SW 1271 (cell line): ENCODE data around the gene GSTA2.
"Not testable (repeated sequence)": the region's sequence is repeated elsewhere in the genome, so short reads cannot be mapped to it uniquely, and the experiment has no call there.

Source experiments
- DNase-seq, 2 experiments: peaks; one replicate each; lab custom pipeline; 2025; lab: John Stamatoyannopoulos, UW

Gene GSTA2

GRCh38 chr6:52760105-52760765 lies 3.0 kb downstream of the GSTA2 start:
- no peak for DNase-seq

- DNase-seq = no peak
Observed at GRCh38 chr6:52759085-52759484, 4.2 kb downstream of the GSTA2 start.

DNA sequence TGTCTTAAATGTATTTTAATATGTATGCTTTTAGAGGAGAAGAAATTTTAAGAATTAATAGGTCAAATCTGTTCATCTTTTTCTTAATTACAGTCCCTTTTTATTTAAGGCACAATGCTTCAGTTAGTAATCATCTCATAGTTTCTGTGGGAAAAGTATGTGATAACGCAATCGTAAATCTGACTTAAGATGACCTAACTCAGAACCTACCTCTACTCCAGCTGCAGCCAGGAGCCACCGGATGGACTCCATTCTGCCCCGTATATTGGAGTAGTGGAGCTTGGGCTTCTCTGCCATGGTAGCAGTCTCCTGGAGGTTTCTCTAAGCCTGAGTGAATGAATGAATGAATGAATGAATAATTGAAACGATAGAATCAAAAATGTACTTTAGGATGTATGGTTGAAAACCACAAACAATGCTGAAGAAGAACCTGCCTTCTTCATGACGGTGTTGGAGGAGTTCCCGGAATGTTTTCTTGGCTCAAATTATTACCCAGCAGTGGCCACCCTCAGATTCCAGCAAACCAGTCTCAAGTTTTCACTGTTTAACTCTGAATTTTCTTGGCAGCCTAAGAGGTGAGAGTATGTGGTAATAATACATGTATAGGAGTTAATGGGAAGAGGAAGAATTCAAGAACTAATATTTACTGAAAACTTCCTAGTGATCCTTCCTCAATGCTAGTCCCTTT lies 5.5 kb downstream of the GSTA2 start:
- not testable (repeated sequence) for DNase-seq

GRCh38 chr6:52754443-52754842 lies 8.8 kb downstream of the GSTA2 start:
- no peak for DNase-seq

GRCh38 chr6:52753137-52753536 lies 10.1 kb downstream of the GSTA2 start:
- not testable (repeated sequence) for DNase-seq

DNA sequence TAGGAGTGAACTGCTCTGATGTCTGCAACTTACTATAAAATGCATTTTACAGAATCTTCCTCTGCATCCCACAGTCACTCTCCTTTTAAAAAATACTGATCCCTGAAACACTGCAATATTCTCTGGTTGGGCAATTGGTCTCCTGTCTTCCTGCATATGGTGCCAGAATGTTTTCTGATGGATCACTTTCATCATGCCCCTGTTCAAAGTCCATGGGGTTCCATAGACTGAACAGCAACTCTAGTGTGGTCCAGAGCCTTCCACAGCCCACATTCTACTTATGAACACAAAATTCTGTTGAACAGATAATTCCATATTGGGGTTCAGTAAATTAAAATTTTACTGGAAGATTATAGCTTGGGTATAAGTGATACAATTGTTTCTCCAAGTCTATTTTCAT lies 11.0 kb downstream of the GSTA2 start:
- no peak for DNase-seq

- DNase-seq = no peak
Observed at GRCh38 chr6:52749556-52750152, 13.6 kb downstream of the GSTA2 start.

GRCh38 chr6:52747301-52747700 lies 16.0 kb downstream of the GSTA2 start:
- DNase-seq = not testable (repeated sequence)

DNA sequence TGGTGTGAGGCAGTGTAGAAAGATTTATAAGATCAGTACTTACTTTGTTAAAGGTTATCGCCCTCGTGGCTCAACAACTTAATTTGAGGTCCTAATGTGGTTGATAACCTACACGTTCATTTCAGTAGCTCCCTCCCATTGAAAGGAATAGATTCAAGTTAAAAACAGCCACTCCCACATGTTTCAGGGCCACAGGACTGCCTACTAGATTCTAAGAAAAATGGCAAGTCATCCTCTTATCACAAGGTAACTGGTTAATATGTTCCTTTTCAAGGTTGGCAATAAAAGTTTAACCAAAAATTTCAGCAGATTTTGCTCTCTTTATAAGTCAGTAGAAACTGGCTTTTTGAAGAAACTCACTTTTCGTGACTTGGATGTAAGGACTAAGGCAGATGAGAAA lies 17.1 kb downstream of the GSTA2 start:
- DNase-seq = no peak

DNA sequence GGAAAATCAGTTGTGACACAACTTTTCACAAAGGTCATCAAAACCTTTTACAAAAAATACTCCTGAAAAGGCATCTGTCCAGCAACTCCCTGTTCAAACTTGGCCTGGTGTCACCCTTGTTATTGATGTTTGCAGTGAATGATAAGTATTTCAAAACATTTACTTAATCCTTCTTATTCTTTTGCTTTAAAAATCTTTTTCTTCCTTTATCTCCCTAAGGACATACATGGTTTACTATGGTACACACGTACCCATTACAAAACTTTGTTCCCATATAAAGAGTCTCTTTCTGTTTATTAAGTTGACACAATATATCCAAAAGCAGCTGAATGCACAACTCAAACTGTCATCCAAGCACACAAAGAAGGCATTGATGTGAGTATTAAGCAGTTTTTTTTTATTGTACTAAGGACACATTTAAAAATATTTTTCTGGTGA lies 17.5 kb downstream of the GSTA2 start:
- no peak for DNase-seq

DNA sequence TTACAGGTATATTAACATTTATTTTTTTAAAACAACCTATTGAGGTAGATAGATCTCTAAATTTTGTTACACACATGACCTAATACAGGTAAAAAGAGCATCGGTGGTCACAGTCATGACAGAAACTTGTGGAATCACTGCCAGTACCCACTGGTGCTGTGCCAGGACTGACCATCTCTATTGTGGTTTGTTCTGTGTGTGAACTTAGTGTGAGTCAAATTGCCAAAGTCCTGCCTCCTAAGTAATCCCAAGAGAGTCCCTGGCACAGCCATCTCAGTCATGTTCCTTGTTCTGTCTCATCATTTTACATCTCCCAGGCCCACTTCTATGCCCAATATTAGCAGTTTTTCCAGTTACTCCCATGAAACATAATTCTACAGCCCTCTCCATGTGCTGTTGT lies 21.4 kb downstream of the GSTA2 start:
- no peak for DNase-seq

DNA sequence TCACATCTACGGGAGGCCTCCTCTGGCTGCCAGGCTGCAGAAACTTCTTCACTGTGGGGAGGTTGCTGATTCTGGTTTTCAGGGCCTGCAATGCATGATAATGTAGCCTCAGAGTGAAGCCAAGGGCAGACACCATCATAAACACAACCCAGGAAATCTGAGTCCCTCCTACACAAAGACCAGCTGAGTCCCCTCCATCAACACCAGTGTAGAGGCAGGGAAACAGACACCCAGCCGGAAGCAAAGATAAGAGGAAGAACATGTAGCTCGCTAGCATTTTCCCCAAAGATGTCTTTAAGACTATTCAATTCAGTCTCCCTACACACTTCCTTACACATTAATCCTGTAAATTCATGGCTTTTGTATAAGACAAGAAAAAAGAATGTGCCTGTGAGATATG lies 23.6 kb downstream of the GSTA2 start:
- no peak for DNase-seq

GRCh38 chr6:52739134-52739533 lies 24.1 kb downstream of the GSTA2 start:
- DNase-seq = no peak

- DNase-seq = no peak
Observed at GRCh38 chr6:52736145-52736544, 27.1 kb downstream of the GSTA2 start.

GRCh38 chr6:52735071-52735470 lies 28.2 kb downstream of the GSTA2 start:
- no peak for DNase-seq

- DNase-seq = no peak
Observed at GRCh38 chr6:52734072-52734471, 29.2 kb downstream of the GSTA2 start.

GRCh38 chr6:52733172-52733571 lies 30.1 kb downstream of the GSTA2 start:
- DNase-seq = no peak

DNA sequence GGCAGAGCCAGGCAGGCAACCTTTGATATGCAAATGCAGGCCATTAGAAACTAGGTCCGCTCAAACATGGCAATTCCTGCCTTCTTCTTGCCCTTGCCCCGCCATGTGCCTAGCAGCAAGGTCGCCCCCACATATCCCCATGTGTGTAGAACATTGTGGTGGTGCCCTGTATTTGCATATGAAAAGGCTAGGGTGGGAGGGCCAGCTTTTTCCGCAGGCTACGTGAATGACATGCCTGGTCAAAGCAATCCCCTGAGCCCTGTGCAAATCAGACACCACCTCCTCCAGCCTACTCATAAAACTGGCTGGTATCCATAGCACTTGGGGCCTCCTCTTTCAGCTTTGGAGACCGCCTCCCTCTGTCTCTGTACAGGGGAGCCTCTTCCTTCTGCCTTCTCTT lies 31.6 kb downstream of the GSTA2 start:
- no peak for DNase-seq

GRCh38 chr6:52729576-52729975 lies 33.7 kb downstream of the GSTA2 start:
- DNase-seq = no peak

GRCh38 chr6:52728394-52728793 lies 34.9 kb downstream of the GSTA2 start:
- no peak for DNase-seq

DNA sequence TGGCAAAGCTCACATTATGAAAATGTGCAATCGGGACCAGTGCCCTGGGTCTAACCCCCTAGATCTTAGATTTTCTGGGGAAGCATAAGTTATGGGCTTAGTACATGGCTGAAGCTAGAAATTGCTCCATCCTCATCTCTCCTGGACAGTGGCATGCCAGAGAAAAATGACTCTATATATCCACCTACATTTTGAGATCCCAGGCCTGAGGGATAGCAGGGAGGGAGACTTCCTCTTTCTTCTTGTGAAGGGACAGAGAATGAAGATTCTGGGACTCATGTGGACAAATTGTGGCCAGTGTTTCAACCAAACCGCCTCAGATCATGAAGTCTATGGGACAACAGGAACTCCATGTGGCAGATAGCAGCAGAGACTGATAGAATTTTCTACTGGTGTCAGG lies 35.4 kb downstream of the GSTA2 start:
- no peak for DNase-seq

- DNase-seq = no peak
Observed at GRCh38 chr6:52726741-52727535, 36.3 kb downstream of the GSTA2 start.

DNA sequence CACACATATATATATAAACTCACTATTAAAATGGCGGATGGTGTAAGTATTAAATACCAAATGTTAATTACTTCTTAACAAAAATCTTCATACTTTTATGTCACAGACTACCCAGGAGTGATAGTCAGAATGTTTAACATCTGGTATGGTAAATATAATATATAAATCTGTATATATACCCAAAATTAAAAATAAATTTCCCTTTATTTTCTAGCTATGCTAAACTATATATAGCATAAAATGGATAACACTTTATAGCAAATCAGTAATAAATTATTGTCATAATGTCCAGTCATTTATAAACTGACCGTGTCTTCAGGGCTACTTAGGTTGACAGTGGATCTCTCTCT lies 37.1 kb downstream of the GSTA2 start:
- no peak for DNase-seq
